ENCODE measurements around the gene DUOXA2.

DNA sequence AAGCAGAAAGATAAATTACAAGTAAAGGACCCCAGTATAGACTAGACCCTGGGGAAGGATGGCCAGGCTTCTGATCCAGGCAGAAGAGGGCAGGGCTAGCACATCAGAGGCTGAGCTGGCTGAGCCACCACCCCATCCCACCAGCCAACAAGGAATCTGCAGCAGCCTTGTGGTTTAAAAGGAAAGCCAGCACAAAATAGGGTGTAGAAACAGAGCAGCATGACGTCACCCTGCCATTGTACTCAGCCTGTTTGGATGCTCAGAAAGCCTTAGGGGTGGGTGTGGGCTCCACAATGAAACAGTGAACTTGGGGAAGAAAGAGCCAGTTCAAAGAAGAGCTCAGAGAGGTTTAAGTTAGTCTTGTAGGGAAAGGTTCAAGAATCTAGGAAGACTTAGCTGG lies 43.8 kb downstream of the DUOXA2 start:
- TF ChIP-seq EZH2 (IDR thresholded peaks at IDR 0.05): no peak
- TF ChIP-seq POLR2AphosphoS5 (IDR thresholded peaks at IDR 0.05; ENCODE audit: borderline replicate concordance, low read depth, low read length): no peak
- TF ChIP-seq FOXP2 (optimal IDR thresholded peaks at IDR 0.05; ENCODE audit: control extremely low read depth, extremely low read length, insufficient read depth): no peak
